Psoas muscle (tissue), 8 donors: Measurements from ENCODE around the gene FARP1. TPM values are rescaled to one million over a fixed set of nuclear protein-coding genes. Genes with fewer than 3 reads are reported as not detected.
"Not testable (repeated sequence)": the region's sequence is repeated elsewhere in the genome, so short reads cannot be mapped to it uniquely, and the experiment has no call there.

ENCODE experiments used
- ATAC-seq, 4 donors: fragments of 200-7000 bp; cut with Tn5 transposase; one replicate each; pipeline ENCODE4 v1.9.1; 2020; ENCODE audit warnings: moderate library complexity in 3 of 4, mild to moderate bottlenecking in 2 of 4
- DNase-seq, 2 donors: peaks; one replicate each; pipeline ENCODE4 v3.0.0-alpha.2; 2020
- H3K27ac ChIP-seq: fragments of 200-600 bp; one replicate; pipeline ENCODE4 v1.8.0; 2022
- H3K27me3 ChIP-seq, 3 donors: fragments of 200-600 bp in 1 of 3; one replicate each; pipeline versions ENCODE4 v1.6.1 to v1.8.0; 2013 to 2022; ENCODE audit warnings: low read length in 2 of 3, mild to moderate bottlenecking in 2 of 3, moderate library complexity in 1 of 3; ENCODE audit not compliant: insufficient read depth in 3 of 3
- H3K36me3 ChIP-seq, 2 donors: fragments of 200-600 bp in 1 of 2; one replicate each; pipeline versions ENCODE4 v1.6.1 to v1.8.0; 2013 to 2022; ENCODE audit warnings: low read depth in 1 of 2, mild to moderate bottlenecking in 1 of 2, moderate library complexity in 1 of 2; ENCODE audit not compliant: insufficient read depth in 1 of 2
- H3K4me1 ChIP-seq: fragments of 200-600 bp; one replicate; pipeline ENCODE4 v1.8.0; 2022
- H3K4me3 ChIP-seq: fragments of 200-600 bp; one replicate; pipeline ENCODE4 v1.8.0; 2022; ENCODE audit warnings: mild to moderate bottlenecking
- H3K9me3 ChIP-seq: fragments of 200-600 bp; one replicate; pipeline ENCODE4 v1.8.0; 2022
- WGBS, 3 donors: extraction: QIAGEN DNeasy Blood & Tissue Kit; methylation state at CpG; one replicate each; pipeline versions ENCODE4 v1.1.6 to v1.1.7; 2013; 5-methylcytosine and 5-hydroxymethylcytosine counted together
- intact Hi-C, 2 donors: fragments of 100-400 bp; cut with DNase I; formaldehyde crosslinking; loops; one replicate each; pipeline versions ENCODE4 v1.11.0 to v1.14.2; 2022
- polyA plus RNA-seq, 3 donors: library from polyadenylated mRNA; stranded (reverse); fragments of 200-250 nt; gene quantifications; one replicate each; pipeline ENCODE4 v1.2.3, GENCODE V29; 2013
- total RNA-seq, 4 donors: library from RNA; stranded (reverse); fragmentation: NEBNext Ultra II Directional in 2 of 4; extraction: Animal tissue kit (Norgen Biotek cat#: 25700) in 2 of 4; gene quantifications; one replicate each; pipeline versions ENCODE4 v1.2.1 to v1.2.4, GENCODE V29; 2021 to 2023
- TF ChIP-seq, protein P1 (sequence below): fragments of 200-600 bp; IDR thresholded peaks from one replicate; pipeline ENCODE4 v1.8.0; 2022; ENCODE audit warnings: antibody characterized with exemption
- donor health status: healthy with polysubstance abuse.
- donor health status: DM: no; HTN: no; CAD: no; lungs with moderate emphysema.
- donor health status: Bipolar disorder and iron deficiency.
- donor health status: healthy.
- donor health status: DM: yes; HTN: yes; CAD: no.
- donor health status: DM: no; HTN: no; CAD: no.
- donor health status: DM: no; HTN: no; CAD: no.
- donor health status: DM: yes; HTN: yes; CAD: no.

Gene FARP1
- total and polyA plus RNA-seq, 7 donors = 5.7 to 19.4 (median 9.2) TPM

DNA sequence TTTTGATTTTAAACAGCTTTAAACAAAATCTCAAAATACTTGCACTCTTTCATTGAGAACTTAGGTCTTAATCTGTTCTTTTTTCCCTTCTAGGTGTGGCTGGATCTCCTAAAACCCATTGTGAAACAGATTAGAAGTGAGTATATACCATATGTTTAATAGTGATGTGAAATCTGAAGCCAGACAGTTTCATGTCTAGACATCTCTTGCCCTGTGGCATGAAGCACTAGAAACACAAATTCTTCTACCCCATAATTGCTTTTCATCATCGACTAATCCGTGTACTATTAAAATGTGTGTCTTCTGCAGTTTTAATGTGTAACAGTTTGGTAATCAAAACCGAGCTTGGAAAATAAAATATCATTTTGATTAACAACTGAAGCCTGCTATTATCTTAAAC, 222.4 kb downstream of the FARP1 start:
- H3K9me3 ChIP-seq = no peaks in the 10 kb centered on the region
- TF ChIP-seq, protein P1, sequence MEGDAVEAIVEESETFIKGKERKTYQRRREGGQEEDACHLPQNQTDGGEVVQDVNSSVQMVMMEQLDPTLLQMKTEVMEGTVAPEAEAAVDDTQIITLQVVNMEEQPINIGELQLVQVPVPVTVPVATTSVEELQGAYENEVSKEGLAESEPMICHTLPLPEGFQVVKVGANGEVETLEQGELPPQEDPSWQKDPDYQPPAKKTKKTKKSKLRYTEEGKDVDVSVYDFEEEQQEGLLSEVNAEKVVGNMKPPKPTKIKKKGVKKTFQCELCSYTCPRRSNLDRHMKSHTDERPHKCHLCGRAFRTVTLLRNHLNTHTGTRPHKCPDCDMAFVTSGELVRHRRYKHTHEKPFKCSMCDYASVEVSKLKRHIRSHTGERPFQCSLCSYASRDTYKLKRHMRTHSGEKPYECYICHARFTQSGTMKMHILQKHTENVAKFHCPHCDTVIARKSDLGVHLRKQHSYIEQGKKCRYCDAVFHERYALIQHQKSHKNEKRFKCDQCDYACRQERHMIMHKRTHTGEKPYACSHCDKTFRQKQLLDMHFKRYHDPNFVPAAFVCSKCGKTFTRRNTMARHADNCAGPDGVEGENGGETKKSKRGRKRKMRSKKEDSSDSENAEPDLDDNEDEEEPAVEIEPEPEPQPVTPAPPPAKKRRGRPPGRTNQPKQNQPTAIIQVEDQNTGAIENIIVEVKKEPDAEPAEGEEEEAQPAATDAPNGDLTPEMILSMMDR = no peak
- H3K4me3 ChIP-seq = no peak overlapping the region
- DNase-seq = no peak
- ATAC-seq = no peak
- no peaks in the 10 kb centered on the region for H3K36me3 ChIP-seq
- intact Hi-C loops = no loop called here
- H3K27me3 ChIP-seq = no peaks in the 10 kb centered on the region
- no peak overlapping the region for H3K27ac ChIP-seq
- H3K4me1 ChIP-seq = no peaks in the 10 kb centered on the region
- 74 to 84% (median 82%) methylated on average over 3 of the region's 3 CpGs for WGBS, 3 donors

DNA sequence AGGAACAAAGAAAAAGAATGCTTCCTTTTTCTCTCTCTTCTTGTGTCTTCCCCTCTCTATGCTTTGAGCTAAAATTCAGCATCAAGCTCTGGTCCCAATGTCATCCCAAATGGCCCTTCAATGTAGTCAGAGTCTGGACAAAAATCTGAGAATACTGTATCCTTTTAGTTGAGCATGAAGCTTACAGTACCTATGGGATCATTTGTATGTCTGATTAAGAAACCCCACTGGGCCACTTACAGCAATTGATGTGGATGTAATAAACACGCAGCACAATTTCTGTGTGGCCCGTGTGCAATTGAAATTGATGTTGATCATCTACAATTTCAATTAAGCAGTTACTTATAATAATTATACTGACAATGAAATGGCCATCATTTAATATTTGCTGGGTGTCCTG, 223.1 kb downstream of the FARP1 start:
- H3K36me3 ChIP-seq = no peaks in the 10 kb centered on the region
- H3K9me3 ChIP-seq = no peaks in the 10 kb centered on the region
- peaks cover 5% of the 10 kb centered on the region for H3K4me1 ChIP-seq
- no peak for DNase-seq
- intact Hi-C loops = no loop called here
- no peak overlapping the region for H3K4me3 ChIP-seq
- H3K27me3 ChIP-seq = no peaks in the 10 kb centered on the region
- TF ChIP-seq, protein P1 = no peak
- no peak for ATAC-seq
- no peak overlapping the region for H3K27ac ChIP-seq
- 90 to 95% (median 92%) methylated on average over 2 of the region's 2 CpGs for WGBS, 3 donors

DNA sequence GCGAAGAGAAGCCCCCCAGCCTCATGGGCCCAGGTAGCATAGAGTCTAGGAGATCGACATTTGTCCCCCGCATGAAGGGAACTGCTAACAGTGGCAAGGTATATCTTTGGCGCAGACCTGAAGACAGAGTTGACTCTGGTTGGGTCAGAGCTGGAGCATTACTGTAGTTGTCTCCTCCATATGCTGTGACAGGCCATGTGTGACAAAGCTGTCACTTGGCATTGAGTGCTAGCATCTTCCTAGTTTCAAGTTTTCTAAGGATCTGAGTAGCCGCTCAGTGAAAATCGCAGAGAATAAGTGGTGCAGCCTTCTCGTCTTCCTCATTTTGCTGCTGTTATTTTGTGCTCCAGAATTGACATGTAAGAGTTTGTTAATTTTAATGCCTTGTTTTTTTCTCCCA, 223.5 kb downstream of the FARP1 start:
- no peaks in the 10 kb centered on the region for H3K27me3 ChIP-seq
- TF ChIP-seq, protein P1 = no peak
- peaks cover 10% of the 10 kb centered on the region for H3K4me1 ChIP-seq
- DNase-seq (no peak), ATAC-seq (no peak)
- no peak overlapping the region for H3K4me3 ChIP-seq
- H3K9me3 ChIP-seq = no peaks in the 10 kb centered on the region
- H3K36me3 ChIP-seq = no peaks in the 10 kb centered on the region
- intact Hi-C loops = no loop called here
- H3K27ac ChIP-seq = no peak overlapping the region
- WGBS, 3 donors = 97 to 98% (median 98%) methylated on average over 7 of the region's 7 CpGs

DNA sequence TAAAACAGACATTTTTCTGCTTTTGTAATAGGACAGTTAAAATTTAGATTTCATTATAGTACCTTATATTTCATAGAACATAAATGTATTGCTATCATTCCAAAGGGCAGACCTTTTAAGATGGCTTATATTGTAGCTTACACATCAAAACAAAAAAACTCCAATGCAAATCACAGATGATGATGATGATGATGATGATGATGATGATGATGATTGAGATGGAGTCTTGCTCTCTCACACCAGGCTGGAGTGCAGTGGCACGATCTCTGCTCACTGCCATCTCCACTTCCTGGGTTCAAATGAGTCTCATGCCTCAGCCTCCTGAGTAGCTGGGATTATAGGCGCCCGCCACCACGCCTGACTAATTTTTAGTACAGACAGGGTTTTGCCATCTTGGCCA, 224.1 kb downstream of the FARP1 start:
- TF ChIP-seq, protein P1 = no peak

DNA sequence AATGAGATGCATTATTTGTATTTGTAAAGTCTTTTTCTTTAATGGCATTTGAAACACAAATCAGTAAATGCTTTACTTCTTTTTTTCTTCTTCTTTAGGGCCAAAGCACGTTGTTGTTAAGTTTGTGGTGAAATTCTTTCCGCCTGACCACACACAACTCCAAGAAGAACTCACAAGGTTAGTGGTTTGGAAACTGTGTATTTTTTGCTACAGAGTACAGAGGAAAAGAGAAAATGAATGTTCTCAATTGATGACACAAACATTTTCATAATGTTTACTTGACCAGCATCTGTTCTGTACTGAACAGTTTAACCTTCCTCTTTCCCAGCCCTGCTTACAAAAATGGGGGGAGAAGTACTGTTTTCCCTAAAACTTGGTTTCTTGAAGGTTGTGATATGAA, 225.1 kb downstream of the FARP1 start:
- ATAC-seq = no peak
- 63 to 73% (median 71%) methylated on average over 2 of the region's 2 CpGs for WGBS, 3 donors
- intact Hi-C loops = no loop called here

More for the DNA sequence above, 224.1 kb downstream of the FARP1 start:
- Histone ChIP-seq H3K9me3 (no peaks in the 10 kb centered on the region), H3K27me3 (no peaks in the 10 kb centered on the region), H3K36me3 (no peaks in the 10 kb centered on the region), H3K27ac (no peak overlapping the region), H3K4me1 (peaks cover 12% of the 10 kb centered on the region), H3K4me3 (no peak overlapping the region)
- DNase-seq (no peak), ATAC-seq (no peak)
- WGBS, 3 donors = 93 to 98% (median 96%) methylated on average over 4 of the region's 4 CpGs
- intact Hi-C loops = no loop called here

DNA sequence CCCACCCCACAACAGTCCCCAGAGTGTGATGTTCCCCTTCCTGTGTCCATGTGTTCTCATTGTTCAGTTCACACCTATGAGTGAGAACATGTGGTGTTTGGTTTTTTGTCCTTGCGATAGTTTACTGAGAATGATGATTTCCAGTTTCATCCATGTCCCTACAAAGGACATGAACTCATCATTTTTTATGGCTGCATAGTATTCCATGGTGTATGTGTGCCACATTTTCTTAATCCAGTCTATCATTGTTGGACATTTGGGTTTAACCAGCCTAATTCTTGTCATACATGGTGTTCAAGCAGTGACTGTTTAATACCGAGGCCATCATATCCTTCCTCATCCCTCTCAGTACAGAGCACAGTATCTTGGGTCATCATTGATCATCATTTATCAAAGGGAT, 226.6 kb downstream of the FARP1 start:
- ATAC-seq, H3K4me3 ChIP-seq, H3K27ac ChIP-seq, DNase-seq, H3K9me3 ChIP-seq, intact Hi-C loops, H3K36me3 ChIP-seq, H3K27me3 ChIP-seq: not testable (repeated sequence)
- WGBS, 3 donors = 97 to 100% (median 100%) methylated on average over 2 of the region's 2 CpGs
- peaks cover 16% of the 10 kb centered on the region for H3K4me1 ChIP-seq

More for the DNA sequence above, 225.1 kb downstream of the FARP1 start:
- no peaks in the 10 kb centered on the region for H3K36me3 ChIP-seq
- H3K27me3 ChIP-seq = no peaks in the 10 kb centered on the region
- H3K9me3 ChIP-seq = no peaks in the 10 kb centered on the region
- no peak for DNase-seq
- H3K4me1 ChIP-seq = peaks cover 16% of the 10 kb centered on the region
- H3K4me3 ChIP-seq = no peak overlapping the region
- H3K27ac ChIP-seq = no peak overlapping the region
- TF ChIP-seq, protein P1 = no peak
